ENCODE data around the gene SERPINI1.

Gene SERPINI1

DNA sequence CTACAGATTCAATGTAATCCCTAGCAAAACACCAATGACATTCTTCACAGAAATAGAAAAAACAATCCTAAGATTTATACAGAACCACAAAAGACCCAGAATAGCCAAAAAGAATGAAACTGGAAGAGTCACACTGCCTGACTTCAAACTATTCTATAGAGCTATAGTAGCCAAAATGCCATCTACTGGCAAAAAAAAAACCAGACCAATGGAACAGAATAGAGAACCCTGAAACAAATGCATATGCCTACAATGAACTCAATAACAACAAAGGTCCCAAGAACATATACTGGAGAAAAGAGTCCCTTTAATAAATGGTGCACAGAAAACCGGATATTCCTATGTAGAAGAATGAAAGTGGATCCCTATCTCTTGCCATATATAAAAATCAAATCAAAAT is 20.6 kb upstream of the SERPINI1 start:
- peaks cover 21 to 39% (median 26%) of the 10 kb centered on the region in 3 donors for H3K36me3 ChIP-seq
- H3K27me3 ChIP-seq = no peaks in the 10 kb centered on the region
- intact Hi-C loops (cut with DNase I; ENCODE audit: low total_unique reads) = loop anchor here (5.0 kb wide), 1 partner anchor 1183 kb away; no protein-coding TSS in a partner anchor
- H3K4me3 ChIP-seq = no peak overlapping the region
- no peaks in the 10 kb centered on the region for H3K4me1 ChIP-seq
- H3K9me3 ChIP-seq = no peaks in the 10 kb centered on the region
- no peak for DNase-seq
- TF ChIP-seq, protein P1, sequence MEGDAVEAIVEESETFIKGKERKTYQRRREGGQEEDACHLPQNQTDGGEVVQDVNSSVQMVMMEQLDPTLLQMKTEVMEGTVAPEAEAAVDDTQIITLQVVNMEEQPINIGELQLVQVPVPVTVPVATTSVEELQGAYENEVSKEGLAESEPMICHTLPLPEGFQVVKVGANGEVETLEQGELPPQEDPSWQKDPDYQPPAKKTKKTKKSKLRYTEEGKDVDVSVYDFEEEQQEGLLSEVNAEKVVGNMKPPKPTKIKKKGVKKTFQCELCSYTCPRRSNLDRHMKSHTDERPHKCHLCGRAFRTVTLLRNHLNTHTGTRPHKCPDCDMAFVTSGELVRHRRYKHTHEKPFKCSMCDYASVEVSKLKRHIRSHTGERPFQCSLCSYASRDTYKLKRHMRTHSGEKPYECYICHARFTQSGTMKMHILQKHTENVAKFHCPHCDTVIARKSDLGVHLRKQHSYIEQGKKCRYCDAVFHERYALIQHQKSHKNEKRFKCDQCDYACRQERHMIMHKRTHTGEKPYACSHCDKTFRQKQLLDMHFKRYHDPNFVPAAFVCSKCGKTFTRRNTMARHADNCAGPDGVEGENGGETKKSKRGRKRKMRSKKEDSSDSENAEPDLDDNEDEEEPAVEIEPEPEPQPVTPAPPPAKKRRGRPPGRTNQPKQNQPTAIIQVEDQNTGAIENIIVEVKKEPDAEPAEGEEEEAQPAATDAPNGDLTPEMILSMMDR (IDR thresholded peaks at IDR 0.05) = no peak
- H3K27ac ChIP-seq = no peak overlapping the region

DNA sequence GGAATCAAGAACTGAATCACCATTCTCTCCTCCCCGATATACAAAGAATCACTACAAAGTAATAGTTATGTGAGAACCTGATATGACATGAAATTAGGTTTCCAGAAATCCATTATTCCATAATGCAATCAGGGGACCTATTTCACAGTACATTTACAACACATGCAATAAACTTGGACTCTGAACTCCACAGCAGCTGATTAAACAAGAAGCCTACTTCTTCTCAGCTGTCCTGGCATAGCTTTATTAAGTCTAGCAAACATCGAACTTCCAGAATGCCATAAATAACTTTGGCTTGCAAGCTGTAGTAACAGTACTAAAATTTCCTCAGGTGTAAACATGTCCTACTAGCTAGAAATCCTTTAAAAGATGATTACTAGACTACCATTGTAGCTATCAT is 18.6 kb upstream of the SERPINI1 start:
- no peak for DNase-seq

DNA sequence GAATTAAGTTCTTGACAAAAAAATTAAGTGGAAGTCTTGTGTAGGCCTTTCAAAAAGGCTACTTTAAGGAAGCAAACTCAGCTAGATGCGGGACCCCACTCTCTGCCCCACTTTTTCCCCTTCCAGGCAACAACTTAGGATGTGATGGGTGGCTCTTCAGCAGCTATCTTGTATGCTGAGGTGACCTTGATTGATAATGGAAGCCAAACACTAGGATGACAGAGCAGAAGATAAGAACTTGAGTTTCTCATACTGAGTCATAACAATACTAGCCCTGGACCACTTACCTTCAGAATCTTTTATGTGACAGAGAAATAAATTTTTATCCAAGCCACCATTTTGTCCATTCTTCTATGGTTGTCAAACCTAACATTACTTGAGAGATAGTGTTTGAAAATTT is 16.9 kb upstream of the SERPINI1 start:
- intact Hi-C loops (cut with DNase I; ENCODE audit: low total_unique reads) = no loop called here
- no peaks in the 10 kb centered on the region for H3K4me1 ChIP-seq
- H3K27me3 ChIP-seq = no peaks in the 10 kb centered on the region
- H3K27ac ChIP-seq = no peak overlapping the region
- H3K36me3 ChIP-seq = peaks cover 16 to 36% (median 23%) of the 10 kb centered on the region in 3 donors
- no peaks in the 10 kb centered on the region for H3K9me3 ChIP-seq
- DNase-seq = no peak
- TF ChIP-seq, protein P1 (IDR thresholded peaks at IDR 0.05) = no peak
- no peak overlapping the region for H3K4me3 ChIP-seq

More for the DNA sequence above, 18.6 kb upstream of the SERPINI1 start:
- H3K4me3 ChIP-seq = no peak overlapping the region
- no peaks in the 10 kb centered on the region for H3K9me3 ChIP-seq
- H3K27ac ChIP-seq = no peak overlapping the region
- intact Hi-C loops (cut with DNase I; ENCODE audit: low total_unique reads) = no loop called here
- H3K27me3 ChIP-seq = no peaks in the 10 kb centered on the region
- H3K36me3 ChIP-seq = peaks cover 16 to 36% (median 23%) of the 10 kb centered on the region in 3 donors
- no peaks in the 10 kb centered on the region for H3K4me1 ChIP-seq
- TF ChIP-seq, protein P1 (IDR thresholded peaks at IDR 0.05) = no peak

DNA sequence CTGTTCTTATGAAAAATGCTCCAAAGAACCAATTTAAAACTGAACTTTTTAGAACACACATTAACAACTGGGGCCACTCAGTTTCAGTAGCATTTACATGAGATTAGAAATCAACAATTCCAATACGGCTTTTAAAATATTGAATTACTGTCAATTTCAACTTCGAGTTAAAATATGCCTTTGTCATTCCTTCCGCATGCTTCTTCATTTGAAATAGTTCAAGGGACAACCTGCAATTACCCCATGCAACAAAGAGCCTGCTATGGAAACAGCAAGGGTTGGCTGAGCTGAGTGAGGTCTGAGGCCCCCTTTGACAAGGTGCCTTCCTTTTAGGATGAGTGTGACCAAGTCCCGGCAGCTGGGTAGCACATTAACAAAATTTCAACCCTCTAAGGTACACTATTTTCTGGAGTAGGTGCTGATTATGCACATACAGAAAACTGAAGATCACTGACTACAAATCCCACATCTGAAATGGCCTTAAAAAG is 12.5 kb upstream of the SERPINI1 start:
- H3K4me3 ChIP-seq = no peak overlapping the region
- TF ChIP-seq, protein P1 (IDR thresholded peaks at IDR 0.05) = no peak
- peaks cover 0 to 4% (median 0%) of the 10 kb centered on the region in 4 donors for H3K4me1 ChIP-seq
- DNase-seq = no peak
- H3K27ac ChIP-seq = no peak overlapping the region
- no peaks in the 10 kb centered on the region for H3K9me3 ChIP-seq
- H3K27me3 ChIP-seq = no peaks in the 10 kb centered on the region
- H3K36me3 ChIP-seq = peaks cover 14 to 17% (median 14%) of the 10 kb centered on the region in 3 donors
- intact Hi-C loops (cut with DNase I; ENCODE audit: low total_unique reads) = no loop called here

DNA sequence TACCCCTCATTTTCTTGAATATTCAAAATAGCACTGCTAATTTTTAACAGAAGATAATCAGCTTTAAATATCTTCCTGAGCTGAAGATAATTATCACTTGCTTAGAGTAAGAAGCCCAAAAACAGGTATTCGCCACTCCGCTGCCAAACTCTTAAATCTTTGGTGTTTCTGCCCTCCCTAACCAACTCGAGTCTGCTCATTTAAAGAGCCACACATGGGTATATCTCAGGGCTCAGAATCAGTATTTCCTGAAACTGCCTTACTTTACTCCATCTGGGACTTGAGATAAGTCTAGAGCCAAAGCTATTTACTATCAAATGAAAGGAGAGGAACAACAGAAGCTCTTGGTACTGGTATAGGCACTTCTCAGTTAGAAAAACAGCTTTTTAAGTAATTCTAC is 11.6 kb upstream of the SERPINI1 start:
- H3K9me3 ChIP-seq = no peaks in the 10 kb centered on the region
- peaks cover 0 to 12% (median 4%) of the 10 kb centered on the region in 4 donors for H3K4me1 ChIP-seq
- no peak for DNase-seq
- intact Hi-C loops (cut with DNase I; ENCODE audit: low total_unique reads) = no loop called here
- H3K27ac ChIP-seq = no peak overlapping the region
- TF ChIP-seq, protein P1 (IDR thresholded peaks at IDR 0.05) = no peak
- H3K36me3 ChIP-seq = peaks cover 6 to 9% (median 6%) of the 10 kb centered on the region in 3 donors
- no peaks in the 10 kb centered on the region for H3K27me3 ChIP-seq
- H3K4me3 ChIP-seq = no peak overlapping the region

DNA sequence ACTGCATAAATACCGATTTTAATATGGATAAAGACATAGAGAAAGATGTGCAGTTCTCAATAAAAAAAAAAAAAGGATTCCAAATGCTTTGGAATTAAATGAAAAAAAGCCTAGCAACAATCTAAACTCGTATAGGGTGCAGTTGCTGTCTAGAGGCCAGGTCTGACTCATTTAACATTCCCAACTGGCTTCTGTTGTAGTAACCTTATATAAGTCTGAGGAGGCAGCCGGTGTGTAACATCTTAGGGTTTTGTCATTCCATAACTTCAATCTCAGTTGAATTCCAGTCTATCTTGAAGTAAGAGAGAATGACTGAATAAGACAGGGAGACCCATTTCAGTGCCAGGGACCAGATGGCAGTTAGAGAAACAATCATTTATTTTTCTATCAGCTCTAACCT is 7.3 kb upstream of the SERPINI1 start:
- DNase-seq = no peak

More for the DNA sequence above, 7.3 kb upstream of the SERPINI1 start:
- H3K9me3 ChIP-seq = no peaks in the 10 kb centered on the region
- no peak overlapping the region for H3K27ac ChIP-seq
- H3K4me1 ChIP-seq = peaks cover 0 to 39% (median 4%) of the 10 kb centered on the region in 4 donors
- H3K36me3 ChIP-seq = no peaks in the 10 kb centered on the region
- no peak overlapping the region for H3K4me3 ChIP-seq
- H3K27me3 ChIP-seq = no peaks in the 10 kb centered on the region
- intact Hi-C loops (cut with DNase I; ENCODE audit: low total_unique reads) = no loop called here
- TF ChIP-seq, protein P1 (IDR thresholded peaks at IDR 0.05) = no peak
